GM19239 (cell line): ENCODE results near the gene RHOT2.

Experiments used
- DNase-seq: peaks from one replicate; pipeline ENCODE4 v3.0.0; 2011; ENCODE audit warnings: low spot score; ENCODE audit not compliant: insufficient read length
- FAIRE-seq: peaks from 2 replicates; lab custom pipeline; 2011; peaks lifted over from hg19 to GRCh38; lab: Jason Lieb, UNC

The RHOT2 gene

GRCh38 chr16:631808-632358 lies 36.0 kb upstream of the RHOT2 start:
- DNase-seq (no peak), FAIRE-seq (no peak)

GRCh38 chr16:632486-633335 lies 35.2 kb upstream of the RHOT2 start:
- DNase-seq (no peak), FAIRE-seq (no peak)

- DNase-seq (no peak), FAIRE-seq (no peak)
Observed at GRCh38 chr16:633336-634050, 34.4 kb upstream of the RHOT2 start.

- DNase-seq (no peak), FAIRE-seq (no peak)
Observed at GRCh38 chr16:634051-634670, 33.8 kb upstream of the RHOT2 start.

- DNase-seq, result no peak
- no peak for FAIRE-seq
Observed at GRCh38 chr16:634996-635395, 32.9 kb upstream of the RHOT2 start.

- FAIRE-seq (no peak), DNase-seq (no peak)
Observed at GRCh38 chr16:635573-636205, 32.2 kb upstream of the RHOT2 start.

GRCh38 chr16:636206-637080 lies 31.5 kb upstream of the RHOT2 start, which contains the start of gene METTL26:
METTL26 (minus strand) TSS chr16:636305; CDS start chr16:636290, 15 bp downstream.
- DNase-seq, result peak; percentile 100
- FAIRE-seq, result peak; percentile 99

- no peak for FAIRE-seq
- DNase-seq, result peak; percentile 98
Observed at GRCh38 chr16:637081-638018, 30.6 kb upstream of the RHOT2 start.

GRCh38 chr16:638034-638543 lies 29.8 kb upstream of the RHOT2 start:
- DNase-seq, result no peak
- no peak for FAIRE-seq

- FAIRE-seq, result no peak
- no peak for DNase-seq
Observed at GRCh38 chr16:638836-639235, 29.1 kb upstream of the RHOT2 start.

- FAIRE-seq, result no peak
- DNase-seq, result no peak
Observed at GRCh38 chr16:640614-641013, 27.3 kb upstream of the RHOT2 start.

- DNase-seq (peak; percentile 88), FAIRE-seq (peak; percentile 78)
Observed at GRCh38 chr16:641326-642188, 26.4 kb upstream of the RHOT2 start, which contains the start of gene MCRIP2. MCRIP2 (plus strand) TSS chr16:641828; CDS start chr16:641992, 164 bp downstream.

GRCh38 chr16:642189-643049 lies 25.5 kb upstream of the RHOT2 start:
- peak; percentile 48 for FAIRE-seq
- peak; percentile 69 for DNase-seq

GRCh38 chr16:643050-643368 lies 24.9 kb upstream of the RHOT2 start:
- DNase-seq (no peak), FAIRE-seq (no peak)

- DNase-seq (no peak), FAIRE-seq (no peak)
Observed at GRCh38 chr16:644556-644955, 23.4 kb upstream of the RHOT2 start.
